Upper lobe of right lung (tissue), 1 donor: Measurements from ENCODE around the gene PLIN3. TPM values are rescaled to one million over a fixed set of nuclear protein-coding genes. Genes with fewer than 3 reads are reported as not detected.
"Not testable (repeated sequence)": the region's sequence is repeated elsewhere in the genome, so short reads cannot be mapped to it uniquely, and the experiment has no call there.

Source experiments
- ATAC-seq: fragments of 200-7000 bp; cut with Tn5 transposase; one replicate; pipeline ENCODE4 v1.9.1; 2020; ENCODE audit warnings: mild to moderate bottlenecking, moderate library complexity
- DNase-seq: peaks from one replicate; pipeline ENCODE4 v3.0.0-alpha.2; 2020
- H3K27ac ChIP-seq: fragments of 200-600 bp; one replicate; pipeline ENCODE4 v1.8.0; 2022
- H3K27me3 ChIP-seq: fragments of 200-600 bp; one replicate; pipeline ENCODE4 v1.8.0; 2022; ENCODE audit warnings: mild to moderate bottlenecking
- H3K36me3 ChIP-seq: fragments of 200-600 bp; one replicate; pipeline ENCODE4 v1.8.0; 2022
- H3K4me1 ChIP-seq: fragments of 200-600 bp; one replicate; pipeline ENCODE4 v1.8.0; 2022
- H3K4me3 ChIP-seq: fragments of 200-600 bp; one replicate; pipeline ENCODE4 v1.8.0; 2022; ENCODE audit warnings: mild to moderate bottlenecking
- H3K9me3 ChIP-seq: fragments of 200-600 bp; one replicate; pipeline ENCODE4 v1.8.0; 2022
- intact Hi-C: fragments of 100-400 bp; cut with DNase I; formaldehyde crosslinking; loops from one replicate; pipeline ENCODE4 v1.11.0; 2022
- total RNA-seq: library from RNA; stranded (reverse); fragmentation: NEBNext Ultra II Directional; extraction: Animal tissue kit (Norgen Biotek cat#: 25700); gene quantifications from one replicate; pipeline ENCODE4 v1.2.1, GENCODE V29; 2021
- TF ChIP-seq, protein P1 (sequence below): fragments of 200-600 bp; IDR thresholded peaks from one replicate; pipeline ENCODE4 v1.8.0; 2022; ENCODE audit warnings: antibody characterized with exemption
- donor health status: DM: no; HTN: yes; CAD: no; lungs with severe emphysema.

The PLIN3 gene
- total RNA-seq, 1 donor from 2014 or later, result 31.9 TPM

DNA sequence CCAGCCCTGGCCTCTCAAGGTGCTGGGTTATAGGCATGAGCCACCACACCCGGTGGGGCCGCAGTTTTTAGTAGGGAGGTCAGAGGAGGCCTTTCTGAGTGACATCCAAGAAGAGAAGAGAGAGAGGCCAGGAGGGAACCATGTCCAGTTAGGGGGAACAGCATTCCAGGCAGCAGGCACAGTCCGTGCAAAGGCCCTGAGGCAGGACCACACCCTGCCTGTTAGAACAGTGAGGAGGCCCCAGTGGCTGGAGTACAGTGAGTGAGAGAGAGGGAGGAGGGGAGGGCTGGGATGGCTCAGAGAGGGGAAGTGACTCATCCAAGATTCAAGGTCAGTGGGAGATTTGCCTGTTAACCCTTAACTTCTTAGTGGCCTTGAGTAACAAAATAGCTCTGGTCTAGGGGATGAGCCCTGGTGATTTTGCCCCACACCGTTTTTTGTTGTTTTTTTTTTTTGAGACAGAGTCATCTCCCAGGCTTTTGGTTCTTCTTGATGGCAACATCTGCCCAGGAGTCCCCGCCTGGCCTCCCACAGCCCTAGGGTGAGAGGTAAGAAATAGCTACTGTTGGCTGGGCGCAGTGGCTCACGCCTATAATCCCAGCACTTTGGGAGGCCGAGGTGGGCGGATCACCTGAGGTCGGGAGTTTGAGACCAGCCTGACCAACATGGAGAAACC is 2.7 kb upstream of the PLIN3 start:
- H3K4me3 ChIP-seq, result no peak overlapping the region
- peak; percentile 64 for ATAC-seq
- H3K4me1 ChIP-seq, result peaks cover 9% of the 10 kb centered on the region
- intact Hi-C loops, result loop anchor here (5.0 kb wide), 1 partner anchor 162 kb away; no protein-coding TSS in a partner anchor
- TF ChIP-seq, protein P1, sequence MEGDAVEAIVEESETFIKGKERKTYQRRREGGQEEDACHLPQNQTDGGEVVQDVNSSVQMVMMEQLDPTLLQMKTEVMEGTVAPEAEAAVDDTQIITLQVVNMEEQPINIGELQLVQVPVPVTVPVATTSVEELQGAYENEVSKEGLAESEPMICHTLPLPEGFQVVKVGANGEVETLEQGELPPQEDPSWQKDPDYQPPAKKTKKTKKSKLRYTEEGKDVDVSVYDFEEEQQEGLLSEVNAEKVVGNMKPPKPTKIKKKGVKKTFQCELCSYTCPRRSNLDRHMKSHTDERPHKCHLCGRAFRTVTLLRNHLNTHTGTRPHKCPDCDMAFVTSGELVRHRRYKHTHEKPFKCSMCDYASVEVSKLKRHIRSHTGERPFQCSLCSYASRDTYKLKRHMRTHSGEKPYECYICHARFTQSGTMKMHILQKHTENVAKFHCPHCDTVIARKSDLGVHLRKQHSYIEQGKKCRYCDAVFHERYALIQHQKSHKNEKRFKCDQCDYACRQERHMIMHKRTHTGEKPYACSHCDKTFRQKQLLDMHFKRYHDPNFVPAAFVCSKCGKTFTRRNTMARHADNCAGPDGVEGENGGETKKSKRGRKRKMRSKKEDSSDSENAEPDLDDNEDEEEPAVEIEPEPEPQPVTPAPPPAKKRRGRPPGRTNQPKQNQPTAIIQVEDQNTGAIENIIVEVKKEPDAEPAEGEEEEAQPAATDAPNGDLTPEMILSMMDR, result no peak
- H3K36me3 ChIP-seq, result no peaks in the 10 kb centered on the region
- H3K27me3 ChIP-seq, result no peaks in the 10 kb centered on the region
- H3K9me3 ChIP-seq, result no peaks in the 10 kb centered on the region
- DNase-seq, result peak; percentile 73
- H3K27ac ChIP-seq, result no peak overlapping the region

DNA sequence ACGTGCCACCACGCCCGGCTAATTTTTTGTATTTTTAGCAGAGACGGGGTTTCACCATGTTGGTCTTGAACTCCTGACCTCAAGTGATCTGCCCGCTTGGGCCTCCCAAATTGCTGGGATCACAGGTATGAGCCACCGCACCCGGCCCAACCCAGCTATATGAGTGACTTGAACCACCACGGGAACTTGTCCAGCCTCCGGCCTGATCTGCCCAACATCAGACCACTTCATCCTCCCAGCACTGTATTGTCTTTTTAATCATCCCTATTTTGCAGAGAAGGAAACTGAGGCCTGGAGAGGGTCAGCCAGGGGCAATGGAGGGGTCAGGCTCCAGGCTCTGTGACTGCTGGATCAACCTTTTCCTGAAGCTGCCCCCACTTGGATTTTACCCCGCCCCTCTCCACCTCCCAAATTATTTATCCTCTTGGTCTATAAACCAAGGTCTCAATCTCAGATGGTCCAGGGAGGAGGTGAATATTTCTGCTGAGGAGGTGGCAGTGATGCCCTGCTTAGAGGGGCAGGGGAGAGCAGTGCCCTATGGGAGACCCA is 893 bp upstream of the PLIN3 start:
- intact Hi-C loops, result no loop called here
- H3K27me3 ChIP-seq, result no peaks in the 10 kb centered on the region
- peak overlapping the region; percentile 86 for H3K27ac ChIP-seq
- H3K9me3 ChIP-seq, result no peaks in the 10 kb centered on the region
- TF ChIP-seq, protein P1, result no peak
- DNase-seq (no peak), ATAC-seq (no peak)
- no peaks in the 10 kb centered on the region for H3K36me3 ChIP-seq
- H3K4me3 ChIP-seq, result peak overlapping the region; percentile 87
- peaks cover 9% of the 10 kb centered on the region for H3K4me1 ChIP-seq

DNA sequence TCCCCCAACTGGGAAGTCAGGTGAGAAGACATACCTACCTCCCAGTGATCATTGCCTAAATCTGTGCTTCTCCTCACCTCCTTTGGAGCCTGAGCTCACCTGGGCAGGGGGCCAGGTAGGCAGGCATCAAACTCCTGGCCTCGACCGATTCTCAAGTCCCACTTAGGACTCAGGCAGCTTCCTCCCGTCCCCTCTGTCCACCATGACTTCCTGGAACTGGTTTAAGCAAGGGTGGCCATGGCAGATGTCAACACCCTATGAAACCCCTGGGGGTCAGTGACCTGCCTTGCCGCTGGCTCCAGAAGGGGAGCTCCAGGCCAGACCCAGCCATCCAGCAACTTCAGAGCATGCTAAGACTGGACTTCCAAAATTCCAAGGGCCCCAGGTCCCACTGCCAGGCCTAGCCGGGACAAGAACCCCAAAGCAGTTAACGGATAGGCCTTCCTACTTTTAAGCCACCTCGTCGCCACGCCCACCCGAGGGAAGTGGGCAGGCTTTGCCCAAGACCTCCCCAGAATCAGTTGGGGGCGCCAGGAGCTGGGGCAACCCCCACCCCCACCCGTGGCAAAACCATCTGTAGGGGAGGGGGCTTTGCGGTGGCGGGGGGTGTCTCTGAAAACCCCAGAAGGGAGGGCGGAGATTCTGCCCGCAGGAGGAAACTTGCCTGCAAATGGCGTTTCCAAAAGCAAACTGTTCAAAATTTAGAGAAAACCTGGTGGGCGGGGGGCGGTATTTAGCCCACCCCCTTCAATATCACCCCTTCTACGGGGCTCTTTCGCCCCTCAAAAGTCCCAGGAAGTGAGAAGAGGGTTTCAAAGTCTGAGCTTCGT is 657 bp downstream of the PLIN3 start:
- Histone ChIP-seq H3K36me3 (no peaks in the 10 kb centered on the region), H3K4me3 (peak overlapping the region; percentile 87), H3K9me3 (no peaks in the 10 kb centered on the region), H3K27ac (peak overlapping the region; percentile 86), H3K4me1 (peaks cover 9% of the 10 kb centered on the region), H3K27me3 (no peaks in the 10 kb centered on the region)
- ATAC-seq, result peak; percentile 26
- DNase-seq, result peak; percentile 85
- TF ChIP-seq, protein P1, result no peak
- intact Hi-C loops, result no loop called here

DNA sequence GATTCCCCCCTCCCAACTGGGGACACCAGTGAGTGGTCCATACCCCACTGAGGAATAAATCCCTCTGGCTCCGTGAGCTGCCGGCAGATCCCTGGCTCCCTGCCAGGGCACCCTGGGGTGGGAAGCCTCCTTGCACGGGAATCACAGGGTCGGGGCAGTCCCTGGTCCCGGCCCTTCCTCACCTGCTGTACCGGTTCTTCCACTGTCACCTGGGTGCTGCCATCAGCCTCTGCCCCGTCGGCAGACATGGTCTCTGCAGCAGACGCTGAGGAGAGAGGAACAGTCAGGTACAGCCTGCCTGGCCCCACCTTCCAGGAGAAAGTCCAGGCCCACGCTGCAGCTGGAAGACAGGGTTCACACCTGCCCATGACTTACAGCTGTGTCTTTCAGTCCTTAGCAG is 6.3 kb downstream of the PLIN3 start:
- TF ChIP-seq, protein P1, result no peak
- Histone ChIP-seq H3K27me3 (no peaks in the 10 kb centered on the region), H3K36me3 (peaks cover 42% of the 10 kb centered on the region), H3K4me1 (peaks cover 2% of the 10 kb centered on the region), H3K4me3 (no peak overlapping the region), H3K27ac (no peak overlapping the region), H3K9me3 (no peaks in the 10 kb centered on the region)
- intact Hi-C loops, result no loop called here
- DNase-seq (no peak), ATAC-seq (peak; percentile 45)

DNA sequence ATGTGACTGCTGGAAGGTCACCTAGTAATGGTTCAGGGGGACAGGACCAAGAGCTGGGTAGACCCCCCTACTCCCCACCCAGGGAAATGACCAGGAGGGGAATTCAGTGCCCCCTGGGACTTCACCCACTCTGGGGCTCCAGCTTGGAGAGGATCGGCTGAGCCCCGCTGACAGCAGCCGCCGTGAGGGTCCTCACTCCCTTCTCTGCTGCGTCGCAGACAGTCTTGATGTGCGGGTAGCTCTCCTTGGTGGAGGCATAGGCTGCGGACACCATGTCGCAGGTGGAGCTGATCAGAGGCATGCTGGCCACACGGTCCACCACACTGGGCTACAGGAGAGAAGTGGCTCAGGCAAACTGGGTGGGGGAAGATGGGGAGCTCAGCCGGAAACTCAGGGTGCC is 7.8 kb downstream of the PLIN3 start:
- Histone ChIP-seq H3K4me3 (no peak overlapping the region), H3K36me3 (peaks cover 51% of the 10 kb centered on the region), H3K27ac (no peak overlapping the region), H3K4me1 (no peaks in the 10 kb centered on the region), H3K27me3 (no peaks in the 10 kb centered on the region), H3K9me3 (no peaks in the 10 kb centered on the region)
- TF ChIP-seq, protein P1, result no peak
- intact Hi-C loops, result no loop called here
- DNase-seq (no peak), ATAC-seq (no peak)

DNA sequence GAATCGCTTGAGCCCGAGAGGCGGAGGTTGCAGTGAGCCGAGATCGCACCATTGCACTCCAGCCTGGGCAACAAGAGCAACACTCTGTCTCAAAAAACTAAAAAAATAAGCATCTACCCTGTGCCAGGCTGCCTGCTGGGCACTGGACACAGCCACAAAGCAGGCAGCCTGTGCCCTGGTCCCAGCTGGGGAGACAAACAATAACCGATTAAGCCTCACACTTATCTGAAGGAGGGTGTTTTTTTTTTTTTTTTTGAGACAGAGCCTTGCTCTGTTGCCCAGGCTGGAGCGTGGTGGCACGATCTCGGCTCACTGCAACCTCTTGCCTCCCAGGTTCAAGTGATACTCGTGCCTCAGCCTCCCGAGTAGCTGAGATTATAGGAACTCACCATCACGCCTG is 11.0 kb downstream of the PLIN3 start:
- peaks cover 51% of the 10 kb centered on the region for H3K36me3 ChIP-seq

DNA sequence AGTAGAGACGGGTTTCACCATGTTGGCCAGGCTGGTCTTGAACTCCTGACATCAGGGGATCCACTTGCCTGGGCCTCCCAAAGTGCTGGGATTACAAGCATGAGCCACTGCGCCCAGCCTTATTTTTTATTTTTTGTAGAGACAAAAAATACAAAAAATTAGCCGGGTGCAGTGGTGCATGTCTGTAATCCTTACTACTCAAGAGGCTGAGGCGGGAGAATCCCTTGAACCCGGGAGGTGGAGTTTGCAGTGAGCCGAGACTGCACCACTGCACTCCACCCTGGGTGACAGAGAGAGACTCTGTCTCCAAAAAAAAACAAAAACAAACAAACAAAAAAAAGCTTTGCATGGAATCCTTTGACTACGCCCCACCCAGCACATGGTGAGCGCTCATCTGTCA is 14.0 kb downstream of the PLIN3 start:
- not testable (repeated sequence) for ATAC-seq, H3K4me3 ChIP-seq, H3K27ac ChIP-seq, DNase-seq, H3K9me3 ChIP-seq, H3K27me3 ChIP-seq, H3K4me1 ChIP-seq
- intact Hi-C loops, result loop anchor here (5.0 kb wide), 1 partner anchor 46 kb away; no protein-coding TSS in a partner anchor
- H3K36me3 ChIP-seq, result peaks cover 33% of the 10 kb centered on the region

More for the DNA sequence above, 11.0 kb downstream of the PLIN3 start:
- intact Hi-C loops, ATAC-seq, H3K4me1 ChIP-seq, H3K27ac ChIP-seq, H3K27me3 ChIP-seq, DNase-seq, H3K4me3 ChIP-seq, H3K9me3 ChIP-seq: not testable (repeated sequence)
